Glutamatergic neuron (in vitro differentiated cells): ENCODE measurements around the gene USP30. TPM values are rescaled to one million over a fixed set of nuclear protein-coding genes. Genes with fewer than 3 reads are reported as not detected.
A peak's percentile ranks its signal among the peaks of the same experiment; 100 is the strongest.

Source experiments
- DNase-seq: peaks from one replicate; pipeline ENCODE4 v3.0.0; 2022
- H3K27ac Mint-ChIP-seq: one replicate; pipeline ENCODE4 v1.8.0; 2020; ENCODE audit warnings: mild to moderate bottlenecking, mixed read lengths, inconsistent platforms; ENCODE audit not compliant: unreplicated experiment
- H3K27me3 Mint-ChIP-seq: one replicate; pipeline ENCODE4 v1.8.0; 2020; ENCODE audit warnings: mild to moderate bottlenecking, moderate library complexity, mixed read lengths, inconsistent platforms; ENCODE audit not compliant: unreplicated experiment
- H3K36me3 Mint-ChIP-seq: one replicate; pipeline ENCODE4 v1.8.0; 2020; ENCODE audit warnings: mild to moderate bottlenecking, mixed read lengths, inconsistent platforms; ENCODE audit not compliant: unreplicated experiment
- H3K4me1 Mint-ChIP-seq: one replicate; pipeline ENCODE4 v1.8.0; 2020; ENCODE audit warnings: mild to moderate bottlenecking, low read depth, mixed read lengths, inconsistent platforms; ENCODE audit not compliant: unreplicated experiment
- H3K4me3 Mint-ChIP-seq: one replicate; pipeline ENCODE4 v1.8.0; 2020; ENCODE audit warnings: mild to moderate bottlenecking, mixed read lengths, inconsistent platforms; ENCODE audit not compliant: unreplicated experiment
- H3K9me3 Mint-ChIP-seq: one replicate; pipeline ENCODE4 v1.8.0; 2020; ENCODE audit warnings: mild to moderate bottlenecking, moderate library complexity, mixed read lengths, inconsistent platforms; ENCODE audit not compliant: unreplicated experiment
- CTCF ChIP-seq: fragments of 200-600 bp; sonication (generic); IDR thresholded peaks from one replicate; pipeline ENCODE4 v1.5.0; 2021; ENCODE audit not compliant: partially characterized antibody, unreplicated experiment
- total RNA-seq: library from RNA; stranded (reverse); fragmentation: NEBNext Ultra II Directional; extraction: Animal tissue kit (Norgen Biotek cat#: 25700); gene quantifications from one replicate; pipeline ENCODE4 v1.2.1, GENCODE V29; 2021; ENCODE audit not compliant: unreplicated experiment

The USP30 gene
- total RNA-seq, 1 donor from 2014 or later, result 14.4 TPM

GRCh38 chr12:109134186-109134917, 82.0 kb downstream of the USP30 start:
- Mint-ChIP-seq H3K36me3 (no peaks in the 10 kb centered on the region), H3K4me1 (peaks cover 17% of the 10 kb centered on the region), H3K27ac (no peak overlapping the region), H3K9me3 (peaks cover 9% of the 10 kb centered on the region), H3K4me3 (no peak overlapping the region), H3K27me3 (peaks cover 5% of the 10 kb centered on the region)
- peak; percentile 55 for TF ChIP-seq CTCF
- peak; percentile 24 for DNase-seq

- no peak for TF ChIP-seq CTCF
- peaks cover 3% of the 10 kb centered on the region for H3K9me3 Mint-ChIP-seq
- H3K4me3 Mint-ChIP-seq, result no peak overlapping the region
- no peaks in the 10 kb centered on the region for H3K4me1 Mint-ChIP-seq
- no peak for DNase-seq
- no peak overlapping the region for H3K27ac Mint-ChIP-seq
- H3K36me3 Mint-ChIP-seq, result no peaks in the 10 kb centered on the region
- H3K27me3 Mint-ChIP-seq, result peaks cover 5% of the 10 kb centered on the region
Observed at GRCh38 chr12:109137055-109137454, 84.7 kb downstream of the USP30 start.

Other genes with a start within 250 kb of the USP30 start
- gene SSH1, start 195.0 kb upstream of the USP30 start, total RNA-seq, result 28.2 TPM
- not detected for gene DAO, start 172.5 kb upstream of the USP30 start, total RNA-seq
- gene SVOP, start 31.5 kb upstream of the USP30 start, total RNA-seq, result 79.3 TPM
- 16.4 TPM for gene ALKBH2, start 40.9 kb downstream of the USP30 start, total RNA-seq
- gene UNG, start 45.0 kb downstream of the USP30 start, total RNA-seq, result 32.4 TPM
- 3.8 TPM for gene ACACB, start 64.0 kb downstream of the USP30 start, total RNA-seq